ENCODE data around the gene TNS3.

The TNS3 gene

GRCh38 chr7:47411281-47411869 is 170.5 kb downstream of the TNS3 start:
- H3K4me3 ChIP-seq (ENCODE audit: low read depth, low read length), result no peak overlapping the region
- TF ChIP-seq CTCF (IDR thresholded peaks at IDR 0.05; ENCODE audit: borderline replicate concordance, insufficient read depth, low read depth, low read length), result no peak

GRCh38 chr7:47408675-47409074 is 173.2 kb downstream of the TNS3 start:
- no peak for TF ChIP-seq CTCF (IDR thresholded peaks at IDR 0.05; ENCODE audit: borderline replicate concordance, insufficient read depth, low read depth, low read length)
- no peak overlapping the region for H3K4me3 ChIP-seq (ENCODE audit: low read depth, low read length)

GRCh38 chr7:47407821-47408674 is 173.9 kb downstream of the TNS3 start:
- no peak for TF ChIP-seq CTCF (IDR thresholded peaks at IDR 0.05; ENCODE audit: borderline replicate concordance, insufficient read depth, low read depth, low read length)
- no peak overlapping the region for H3K4me3 ChIP-seq (ENCODE audit: low read depth, low read length)

GRCh38 chr7:47407136-47407535 is 174.8 kb downstream of the TNS3 start:
- no peak for TF ChIP-seq CTCF (IDR thresholded peaks at IDR 0.05; ENCODE audit: borderline replicate concordance, insufficient read depth, low read depth, low read length)
- H3K4me3 ChIP-seq (ENCODE audit: low read depth, low read length), result no peak overlapping the region

GRCh38 chr7:47406801-47407129 is 175.1 kb downstream of the TNS3 start:
- no peak for TF ChIP-seq CTCF (IDR thresholded peaks at IDR 0.05; ENCODE audit: borderline replicate concordance, insufficient read depth, low read depth, low read length)
- H3K4me3 ChIP-seq (ENCODE audit: low read depth, low read length), result no peak overlapping the region

GRCh38 chr7:47405921-47406800 is 175.8 kb downstream of the TNS3 start:
- H3K4me3 ChIP-seq (ENCODE audit: low read depth, low read length), result no peak overlapping the region
- no peak for TF ChIP-seq CTCF (IDR thresholded peaks at IDR 0.05; ENCODE audit: borderline replicate concordance, insufficient read depth, low read depth, low read length)

Measured in GM12875 (cell line).